ENCODE data around the gene LIPK. TPM values are rescaled to one million over a fixed set of nuclear protein-coding genes. Genes with fewer than 3 reads are reported as not detected.

LIPK gene
- total and polyA plus RNA-seq, 2 experiments from 2014 or later: not detected

DNA sequence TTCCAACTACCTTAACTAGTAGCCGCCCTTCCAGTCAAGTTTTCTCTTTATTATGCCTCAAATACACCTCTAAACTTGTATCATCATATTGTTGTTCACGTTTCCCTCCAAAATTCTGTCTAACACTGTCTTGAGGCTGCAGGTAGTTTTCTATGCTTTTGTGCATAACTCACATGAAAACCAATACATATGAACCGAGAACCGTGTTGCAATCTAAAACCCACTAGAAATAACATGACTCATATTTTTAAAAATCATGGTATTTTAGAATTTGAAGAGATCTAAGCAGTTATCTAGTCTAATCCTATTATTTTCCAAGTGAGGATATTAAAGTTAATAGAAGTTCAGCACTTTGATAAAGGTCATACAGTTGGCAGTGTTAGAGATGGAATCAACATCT lies 23.6 kb upstream of the LIPK start:
- H2AFZ ChIP-seq: no peak overlapping the region
- no peaks in the 10 kb centered on the region for H3F3A ChIP-seq (ENCODE audit: insufficient read depth)
- H3K27ac ChIP-seq: no peak overlapping the region
- no peaks in the 10 kb centered on the region for H4K20me1 ChIP-seq (ENCODE audit: insufficient read depth)
- H3K79me2 ChIP-seq (ENCODE audit: insufficient read depth): no peaks in the 10 kb centered on the region
- WGBS, 2 experiments (ENCODE audit: low coverage in 1 of 2, low lambda C conversion rate in 2 of 2, missing lambda C conversion rate in 2 of 2): 69 to 76% methylated on average over 4 of the region's 4 CpGs
- H3K4me3 ChIP-seq: no peak overlapping the region
- H3K27me3 ChIP-seq (replicated peaks; ENCODE audit: insufficient read depth): no peaks in the 10 kb centered on the region
- H3K9ac ChIP-seq: no peak overlapping the region
- H3K36me3 ChIP-seq (ENCODE audit: low read depth): no peaks in the 10 kb centered on the region
- in situ Hi-C loops (cut with MboI): loop anchor here (25.0 kb wide), 1 partner anchor 255 kb away; no protein-coding TSS in a partner anchor
- H3K9me3 ChIP-seq (ENCODE audit: low read depth): no peaks in the 10 kb centered on the region
- H3K4me2 ChIP-seq (ENCODE audit: unreplicated experiment): no peak overlapping the region
- no peaks in the 10 kb centered on the region for H3K9me2 ChIP-seq (ENCODE audit: insufficient read depth)
- no peak for DNase-seq
- TF ChIP-seq EZH2 (IDR thresholded peaks at IDR 0.05; ENCODE audit: insufficient read depth, poor library complexity, severe bottlenecking) (no peak), EZH2phosphoT487 (IDR thresholded peaks at IDR 0.05; ENCODE audit: insufficient read depth, low read depth) (no peak)
- H3K4me1 ChIP-seq (ENCODE audit: insufficient read depth): no peaks in the 10 kb centered on the region

DNA sequence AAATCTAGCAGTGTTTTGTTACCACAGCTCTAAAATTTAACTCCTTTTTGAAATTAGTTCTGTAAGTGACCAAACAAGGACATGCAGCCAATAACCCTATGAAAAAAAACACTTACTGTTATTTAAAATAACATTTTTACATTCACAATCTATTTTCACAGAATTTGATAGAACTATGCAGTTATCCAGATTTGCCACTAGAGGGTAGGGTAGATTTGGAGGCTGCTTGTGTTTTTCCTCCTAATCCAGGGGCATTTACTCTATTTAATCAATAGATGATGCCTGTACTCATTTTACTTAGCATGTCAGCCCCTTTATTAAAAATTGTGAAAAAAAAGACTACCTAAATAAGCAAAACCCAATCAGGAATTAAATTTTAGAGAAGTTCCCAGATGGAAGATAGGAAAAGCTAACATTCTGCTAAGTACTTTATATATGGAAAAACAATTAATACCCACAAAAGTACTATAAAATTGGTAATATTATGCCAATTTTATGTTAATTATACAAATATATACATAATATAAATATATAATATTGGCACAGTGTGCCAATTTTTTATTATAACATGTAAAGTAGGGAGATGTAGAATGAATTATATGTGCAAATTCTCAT lies 18.1 kb upstream of the LIPK start:
- in situ Hi-C loops (cut with MboI): loop anchor here (25.0 kb wide), 1 partner anchor 249 kb away; no protein-coding TSS in a partner anchor
- Histone ChIP-seq H3K27me3 (replicated peaks; ENCODE audit: insufficient read depth) (no peaks in the 10 kb centered on the region), H4K20me1 (ENCODE audit: insufficient read depth) (no peaks in the 10 kb centered on the region), H3K36me3 (ENCODE audit: low read depth) (no peaks in the 10 kb centered on the region), H2AFZ (no peak overlapping the region), H3K79me2 (ENCODE audit: insufficient read depth) (no peaks in the 10 kb centered on the region), H3K9me2 (ENCODE audit: insufficient read depth) (no peaks in the 10 kb centered on the region), H3K4me1 (ENCODE audit: insufficient read depth) (no peaks in the 10 kb centered on the region), H3K27ac (no peak overlapping the region), H3K9ac (no peak overlapping the region), H3K9me3 (ENCODE audit: low read depth) (no peaks in the 10 kb centered on the region), H3K4me2 (ENCODE audit: unreplicated experiment) (no peak overlapping the region), H3F3A (ENCODE audit: insufficient read depth) (no peaks in the 10 kb centered on the region), H3K4me3 (no peak overlapping the region)
- TF ChIP-seq EZH2phosphoT487 (IDR thresholded peaks at IDR 0.05; ENCODE audit: insufficient read depth, low read depth) (no peak), EZH2 (IDR thresholded peaks at IDR 0.05; ENCODE audit: insufficient read depth, poor library complexity, severe bottlenecking) (no peak)
- DNase-seq: peak; percentile 54

DNA sequence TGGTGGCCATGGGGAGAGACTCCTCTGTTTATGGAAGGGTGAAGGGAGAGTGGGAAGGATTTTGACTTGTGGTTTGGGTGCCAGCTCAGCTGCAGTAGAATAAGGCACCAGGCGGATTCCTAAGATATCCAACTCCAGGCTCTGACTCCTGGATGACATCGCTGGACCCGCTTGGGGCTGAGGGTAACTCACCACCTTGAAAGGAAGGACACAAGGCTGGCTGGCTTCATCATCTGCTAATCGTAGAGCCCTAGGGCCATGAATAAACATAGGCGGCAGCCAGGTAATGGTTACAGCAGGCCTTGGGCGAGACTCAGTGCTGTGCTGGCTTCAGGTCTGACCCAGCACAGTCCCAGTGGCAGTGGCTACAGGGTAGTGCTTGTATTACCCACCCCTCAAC lies 16.7 kb upstream of the LIPK start:
- Histone ChIP-seq H3K27me3 (replicated peaks; ENCODE audit: insufficient read depth) (no peaks in the 10 kb centered on the region), H2AFZ (no peak overlapping the region), H3K27ac (no peak overlapping the region), H3K9me2 (ENCODE audit: insufficient read depth) (no peaks in the 10 kb centered on the region), H3K4me2 (ENCODE audit: unreplicated experiment) (no peak overlapping the region), H3K36me3 (ENCODE audit: low read depth) (no peaks in the 10 kb centered on the region), H3F3A (ENCODE audit: insufficient read depth) (no peaks in the 10 kb centered on the region), H4K20me1 (ENCODE audit: insufficient read depth) (no peaks in the 10 kb centered on the region), H3K4me1 (ENCODE audit: insufficient read depth) (no peaks in the 10 kb centered on the region), H3K9me3 (ENCODE audit: low read depth) (no peaks in the 10 kb centered on the region), H3K9ac (no peak overlapping the region), H3K79me2 (ENCODE audit: insufficient read depth) (no peaks in the 10 kb centered on the region), H3K4me3 (no peak overlapping the region)
- no peak for DNase-seq
- in situ Hi-C loops (cut with MboI): loop anchor here (25.0 kb wide), 1 partner anchor 248 kb away; no protein-coding TSS in a partner anchor
- 98 to 99% methylated on average over 6 of the region's 6 CpGs for WGBS, 2 experiments (ENCODE audit: low coverage in 1 of 2, low lambda C conversion rate in 2 of 2, missing lambda C conversion rate in 2 of 2)
- TF ChIP-seq EZH2 (IDR thresholded peaks at IDR 0.05; ENCODE audit: insufficient read depth, poor library complexity, severe bottlenecking): no peak
- no peak for TF ChIP-seq EZH2phosphoT487 (IDR thresholded peaks at IDR 0.05; ENCODE audit: insufficient read depth, low read depth)

DNA sequence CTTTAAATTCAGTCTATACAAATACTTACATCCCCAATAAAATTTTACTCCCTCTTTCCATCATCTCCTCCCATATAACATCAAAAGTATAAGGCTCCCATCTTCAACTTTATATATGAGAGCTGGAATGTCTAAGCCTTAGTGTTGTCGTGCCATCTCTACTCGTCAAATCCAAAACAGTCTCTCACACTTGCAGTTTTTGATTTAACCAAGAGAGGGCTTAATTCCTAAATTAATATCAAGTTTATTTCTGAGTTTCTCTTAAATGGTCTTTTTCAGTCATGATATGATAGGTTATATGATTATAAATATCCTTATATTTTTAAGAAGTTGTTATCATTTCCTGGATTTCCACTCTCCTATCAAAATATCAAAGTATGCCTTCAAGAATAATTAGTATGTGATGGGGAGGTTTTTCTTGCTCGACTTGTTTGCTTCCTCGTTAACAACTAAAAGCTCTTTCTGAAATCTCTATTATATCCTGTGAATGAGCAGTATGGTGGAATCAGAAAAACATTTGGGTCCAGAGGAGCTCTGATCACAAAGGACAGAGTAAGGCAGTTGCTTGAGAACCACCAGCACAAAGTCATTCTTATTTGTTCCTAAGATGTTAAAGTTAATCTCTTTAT lies 12.5 kb upstream of the LIPK start:
- H3F3A ChIP-seq (ENCODE audit: insufficient read depth): no peaks in the 10 kb centered on the region
- 53% methylated on average over 4 of the region's 4 CpGs for WGBS, 2 experiments (ENCODE audit: low coverage in 1 of 2, low lambda C conversion rate in 2 of 2, missing lambda C conversion rate in 2 of 2)

More for the DNA sequence above, 12.5 kb upstream of the LIPK start:
- H3K4me1 ChIP-seq (ENCODE audit: insufficient read depth): no peaks in the 10 kb centered on the region
- no peak for TF ChIP-seq EZH2phosphoT487 (IDR thresholded peaks at IDR 0.05; ENCODE audit: insufficient read depth, low read depth)
- no peak for TF ChIP-seq EZH2 (IDR thresholded peaks at IDR 0.05; ENCODE audit: insufficient read depth, poor library complexity, severe bottlenecking)
- no peaks in the 10 kb centered on the region for H3K9me3 ChIP-seq (ENCODE audit: low read depth)
- H3K4me3 ChIP-seq: no peak overlapping the region
- DNase-seq: peak; percentile 39
- no peak overlapping the region for H2AFZ ChIP-seq
- in situ Hi-C loops (cut with MboI): loop anchor here (10.0 to 25.0 kb wide), 2 partner anchors 121 to 244 kb away; no protein-coding TSS in a partner anchor
- no peaks in the 10 kb centered on the region for H3K36me3 ChIP-seq (ENCODE audit: low read depth)
- no peaks in the 10 kb centered on the region for H3K9me2 ChIP-seq (ENCODE audit: insufficient read depth)
- no peak overlapping the region for H3K4me2 ChIP-seq (ENCODE audit: unreplicated experiment)
- no peaks in the 10 kb centered on the region for H4K20me1 ChIP-seq (ENCODE audit: insufficient read depth)
- H3K9ac ChIP-seq: no peak overlapping the region
- peaks cover 12% of the 10 kb centered on the region for H3K27me3 ChIP-seq (replicated peaks; ENCODE audit: insufficient read depth)
- H3K27ac ChIP-seq: no peak overlapping the region
- H3K79me2 ChIP-seq (ENCODE audit: insufficient read depth): no peaks in the 10 kb centered on the region
